HuH-7 (cell line): ENCODE results near the gene PHOSPHO2.

Experiments used
- DNase-seq: peaks from one replicate; pipeline ENCODE4 v3.0.0; 2011; ENCODE audit warnings: low spot score

The PHOSPHO2 gene, protein sequence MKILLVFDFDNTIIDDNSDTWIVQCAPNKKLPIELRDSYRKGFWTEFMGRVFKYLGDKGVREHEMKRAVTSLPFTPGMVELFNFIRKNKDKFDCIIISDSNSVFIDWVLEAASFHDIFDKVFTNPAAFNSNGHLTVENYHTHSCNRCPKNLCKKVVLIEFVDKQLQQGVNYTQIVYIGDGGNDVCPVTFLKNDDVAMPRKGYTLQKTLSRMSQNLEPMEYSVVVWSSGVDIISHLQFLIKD

GRCh38 chr2:169694113-169694893 lies at the start of gene PHOSPHO2, which contains the start of gene CFAP210:
PHOSPHO2 (plus strand) TSS chr2:169694469; CDS start chr2:169700972, 6,503 bp downstream.
CFAP210 (minus strand) TSS chr2:169694405; CDS start chr2:169694327, 78 bp downstream.
- peak; percentile 89 for DNase-seq

DNA sequence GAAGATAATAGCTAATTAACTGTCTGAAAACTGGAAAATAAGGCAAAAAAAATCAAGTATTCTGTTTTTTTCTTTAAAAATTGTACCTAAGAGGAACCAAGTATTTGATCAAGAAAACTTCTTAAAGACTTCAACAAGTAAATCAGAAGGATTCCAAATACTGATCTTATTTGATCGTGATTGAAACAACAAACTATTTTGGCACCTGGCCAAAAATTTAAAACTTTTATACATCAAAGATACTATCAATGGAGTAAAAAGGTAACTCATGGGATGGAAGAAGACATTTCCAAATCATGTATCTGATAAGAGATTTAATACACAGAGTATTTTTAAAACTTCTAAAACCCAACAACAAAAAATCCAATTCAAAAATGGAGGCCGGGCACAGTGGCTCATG lies 46.8 kb upstream of the PHOSPHO2 start:
- DNase-seq: no peak

DNA sequence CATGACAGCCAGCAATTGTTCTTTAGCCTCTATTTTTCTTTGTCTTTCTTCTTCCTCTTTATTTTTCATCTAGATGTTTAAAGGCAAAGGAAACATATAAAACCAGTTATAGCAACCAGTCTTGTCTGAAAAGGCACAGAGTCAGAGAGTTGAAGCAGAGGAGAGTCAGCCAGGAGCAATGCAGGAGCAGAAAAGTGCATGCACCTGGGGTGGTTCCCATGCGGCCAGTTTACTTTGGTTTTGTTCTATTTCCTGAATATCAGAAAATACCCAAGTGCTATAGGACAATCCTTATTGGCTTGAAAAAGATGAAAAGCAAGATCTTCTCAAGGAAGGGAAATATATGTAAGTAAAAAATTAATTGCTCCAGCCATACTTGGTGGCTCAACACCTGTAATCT lies 45.0 kb upstream of the PHOSPHO2 start:
- no peak for DNase-seq

DNA sequence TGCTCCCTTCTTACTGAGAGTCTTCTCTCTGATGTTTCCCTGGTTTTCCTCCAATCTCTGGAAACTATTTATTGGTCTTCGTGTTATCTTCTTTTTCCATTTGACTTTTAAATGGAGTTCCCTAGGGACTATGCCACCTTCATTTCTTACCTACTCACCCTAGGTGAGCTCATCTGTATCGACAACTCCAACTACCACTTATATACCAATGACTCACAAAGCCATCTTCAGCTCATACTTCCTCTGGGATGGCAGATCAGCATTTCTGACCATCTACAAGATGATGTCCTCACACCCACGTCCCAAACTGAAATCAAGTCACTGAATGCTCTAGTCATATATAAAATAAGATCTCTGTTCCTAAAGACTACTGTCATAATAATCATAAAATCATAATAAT lies 40.6 kb upstream of the PHOSPHO2 start:
- no peak for DNase-seq

- no peak for DNase-seq
Observed at GRCh38 chr2:169656164-169656563, 38.1 kb upstream of the PHOSPHO2 start.

DNA sequence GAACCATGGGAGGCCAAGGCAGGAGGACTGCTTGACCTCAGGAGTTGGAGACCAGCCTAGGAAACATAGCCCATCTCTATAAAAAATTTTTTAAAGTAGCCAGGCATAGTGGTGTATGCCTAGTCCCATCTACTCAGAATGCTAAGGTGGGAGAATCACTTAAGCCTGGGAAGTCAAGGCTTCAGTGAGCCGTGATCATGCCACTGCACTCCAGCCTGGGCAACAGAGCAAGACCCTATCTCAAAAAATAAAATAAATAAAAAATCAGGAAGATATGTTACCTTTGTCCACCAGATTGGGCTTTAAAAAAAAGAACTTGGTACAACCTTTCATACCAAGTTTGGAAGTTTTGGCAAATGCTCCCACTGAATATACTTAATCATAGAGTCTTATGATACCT lies 35.4 kb upstream of the PHOSPHO2 start:
- DNase-seq: no peak

DNA sequence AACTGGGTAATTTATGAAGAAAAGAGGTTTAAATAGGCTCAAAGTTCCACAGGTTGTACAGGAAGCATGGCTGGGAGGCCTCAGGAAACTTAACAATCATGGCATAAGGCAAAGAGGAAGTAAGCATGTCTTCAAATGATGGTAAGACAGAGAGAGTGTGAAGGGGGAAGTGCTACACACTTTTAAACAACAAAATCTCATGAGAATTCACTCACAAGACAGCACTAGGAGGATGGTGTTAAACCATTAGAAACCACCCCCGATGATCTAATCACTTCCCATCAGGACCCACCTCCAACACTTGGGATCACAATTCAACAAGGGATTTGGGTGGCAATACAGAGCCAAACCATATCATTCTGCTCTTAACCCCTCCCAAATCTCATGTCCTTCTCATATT lies 34.9 kb upstream of the PHOSPHO2 start:
- DNase-seq: no peak

DNA sequence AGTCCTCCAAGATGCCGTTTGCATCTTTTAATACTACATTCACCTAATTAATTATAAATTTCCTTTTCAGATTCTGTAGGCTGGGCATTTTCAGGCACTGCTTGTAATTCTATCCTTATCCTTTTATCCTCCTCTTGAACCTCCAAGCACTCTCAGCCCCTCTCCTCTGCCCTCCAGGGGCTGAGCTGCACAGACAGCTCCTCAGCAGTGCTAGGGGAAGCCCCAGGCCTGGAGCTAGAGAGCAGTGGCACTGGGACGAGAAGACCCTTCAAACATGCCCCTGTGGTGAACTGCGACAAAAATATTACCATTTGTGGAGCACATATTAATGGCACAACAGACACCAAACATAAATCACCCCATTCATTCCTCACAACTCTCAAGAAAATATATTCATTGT lies 33.0 kb upstream of the PHOSPHO2 start:
- DNase-seq: no peak

DNA sequence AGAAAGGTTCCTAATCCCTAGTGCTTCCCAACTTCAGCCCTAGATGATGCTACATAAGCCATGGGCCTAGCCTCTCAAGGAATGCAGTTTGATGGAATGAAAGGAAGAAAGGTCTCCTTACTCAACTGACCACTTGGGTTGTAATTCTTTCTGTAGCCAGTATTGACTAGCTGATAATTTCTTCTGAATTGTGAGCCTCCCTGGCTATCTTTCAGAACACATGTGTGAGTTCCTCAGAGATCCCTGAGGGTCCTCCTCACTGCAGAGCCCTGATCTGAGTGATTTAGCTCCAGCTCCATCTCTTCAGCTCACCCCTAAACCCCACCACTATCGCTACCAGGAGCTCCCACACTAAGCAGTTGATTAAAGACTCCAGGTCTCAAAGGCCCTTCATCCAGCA lies 31.5 kb upstream of the PHOSPHO2 start:
- DNase-seq: no peak

DNA sequence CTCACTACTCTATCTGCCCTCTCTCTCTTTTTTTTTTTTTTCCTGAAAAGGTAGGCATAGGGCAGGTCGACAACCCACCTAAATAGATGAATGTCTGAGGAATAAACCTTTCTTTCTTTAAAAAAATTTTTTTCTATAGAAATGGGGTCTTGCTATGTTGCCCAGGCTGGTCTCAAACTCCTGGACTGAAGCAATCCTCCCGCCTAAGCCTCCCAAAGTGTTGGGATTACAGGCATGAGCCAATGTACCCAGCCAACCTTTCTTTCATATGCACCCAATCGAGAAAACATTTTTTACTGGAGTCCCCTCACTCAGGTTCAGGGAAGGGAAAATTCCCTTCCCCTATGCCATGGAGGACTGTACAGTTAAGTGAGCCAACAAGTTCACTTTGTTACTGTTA lies 31.0 kb upstream of the PHOSPHO2 start:
- no peak for DNase-seq

DNA sequence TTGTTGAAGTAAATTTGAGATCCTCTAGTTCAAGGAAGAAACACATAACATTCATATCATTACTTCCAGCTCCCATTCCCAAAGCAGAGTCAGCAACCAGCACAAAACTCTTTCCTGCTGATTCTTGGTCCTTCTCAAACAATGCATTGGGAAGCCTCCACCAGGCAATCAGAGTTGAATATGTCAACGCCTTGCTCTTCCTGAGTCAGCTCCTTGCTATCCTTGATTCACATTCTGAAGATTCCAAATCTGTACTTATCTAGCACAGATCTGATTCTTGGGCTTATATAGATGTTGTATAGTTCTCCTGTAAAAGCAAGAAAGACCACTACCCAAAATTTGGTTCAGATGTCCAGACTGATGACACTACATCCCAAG lies 29.7 kb upstream of the PHOSPHO2 start:
- DNase-seq: no peak

DNA sequence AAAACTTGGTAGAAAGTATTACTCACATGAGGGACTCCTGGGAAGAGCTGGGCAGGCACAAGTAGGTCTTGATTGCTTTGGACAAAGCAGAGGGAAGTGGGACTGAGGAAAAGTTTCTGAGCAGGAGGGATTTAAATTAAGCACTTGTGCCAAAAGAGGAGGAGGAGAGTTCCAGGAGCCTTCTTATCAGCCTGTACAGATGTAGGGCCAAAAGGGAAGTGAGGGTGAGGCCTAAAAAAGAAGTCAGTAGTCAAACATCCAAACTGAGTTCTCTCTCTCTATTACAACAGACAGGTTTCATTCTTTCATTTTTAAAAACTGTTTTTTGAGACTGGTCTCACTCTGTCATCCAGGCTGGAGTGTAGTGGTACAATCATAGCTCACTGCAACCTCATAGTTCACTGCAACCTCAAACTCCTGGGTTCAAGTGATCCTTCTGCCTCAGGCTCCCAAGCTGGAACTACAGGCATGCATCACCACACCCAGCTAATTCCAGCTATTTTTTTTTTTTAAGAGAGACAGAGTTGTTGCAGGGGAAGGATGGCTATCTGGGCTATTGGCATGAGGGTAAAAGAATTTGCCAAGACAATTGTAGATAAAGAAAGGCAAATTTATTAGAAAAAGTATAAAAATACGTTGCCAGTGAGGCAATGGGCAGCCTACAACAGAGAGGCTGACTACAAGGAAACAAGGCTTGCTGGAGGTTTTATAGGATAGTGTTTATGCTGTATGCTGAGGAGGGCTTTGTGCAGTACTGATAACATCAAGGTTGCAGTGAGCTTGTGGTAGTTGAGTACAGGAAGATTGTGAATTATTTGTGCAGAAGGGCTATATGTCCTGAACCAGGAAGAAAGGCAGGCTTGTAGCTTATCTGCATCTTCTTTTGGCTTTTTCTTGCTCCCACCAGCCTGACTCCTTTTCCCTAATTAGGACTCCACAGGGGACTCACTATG lies 29.0 kb upstream of the PHOSPHO2 start:
- no peak for DNase-seq

GRCh38 chr2:169667583-169667982 lies 26.7 kb upstream of the PHOSPHO2 start:
- no peak for DNase-seq

DNA sequence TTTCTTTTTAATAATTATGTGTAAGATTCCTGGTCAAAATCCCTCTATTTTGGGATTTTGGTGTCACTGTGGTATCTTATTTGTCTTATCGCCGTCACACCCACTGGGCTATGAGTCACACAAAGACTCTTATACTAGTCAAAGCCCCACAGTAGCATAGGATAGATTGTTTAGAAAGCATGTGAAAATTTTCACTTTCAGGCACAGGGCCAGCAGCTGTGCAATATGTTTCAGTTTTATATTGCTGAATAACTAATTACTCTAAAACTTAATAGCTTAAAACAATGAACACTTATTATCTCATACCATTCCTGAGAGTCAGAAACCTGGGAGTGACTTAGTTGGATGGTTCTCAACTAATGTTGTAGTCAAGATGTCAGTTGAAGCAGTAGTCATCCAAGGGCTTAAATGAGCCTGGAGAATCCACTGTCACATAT lies 24.0 kb upstream of the PHOSPHO2 start:
- no peak for DNase-seq

- no peak for DNase-seq
Observed at GRCh38 chr2:169670937-169671336, 23.3 kb upstream of the PHOSPHO2 start.

DNA sequence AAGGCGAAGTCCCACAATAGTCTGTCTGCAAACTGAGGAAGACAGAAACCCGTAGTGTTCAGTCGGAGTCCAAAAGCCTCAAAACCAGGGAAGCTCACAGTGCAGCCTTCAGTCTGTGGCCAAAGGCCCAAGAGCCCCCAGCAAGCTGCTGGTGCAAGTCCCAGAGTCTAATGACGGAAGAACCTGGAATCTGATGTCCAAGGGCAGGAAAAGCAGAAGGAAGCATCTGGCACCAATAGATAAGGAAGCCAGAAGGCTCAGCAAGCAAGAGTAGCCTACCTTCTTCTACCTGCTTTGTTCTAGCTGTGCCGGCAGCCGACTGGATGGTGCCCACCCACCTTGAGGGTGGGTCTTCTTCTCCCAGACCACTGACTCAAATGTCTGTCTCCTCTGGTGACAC lies 21.9 kb upstream of the PHOSPHO2 start:
- DNase-seq: no peak

DNA sequence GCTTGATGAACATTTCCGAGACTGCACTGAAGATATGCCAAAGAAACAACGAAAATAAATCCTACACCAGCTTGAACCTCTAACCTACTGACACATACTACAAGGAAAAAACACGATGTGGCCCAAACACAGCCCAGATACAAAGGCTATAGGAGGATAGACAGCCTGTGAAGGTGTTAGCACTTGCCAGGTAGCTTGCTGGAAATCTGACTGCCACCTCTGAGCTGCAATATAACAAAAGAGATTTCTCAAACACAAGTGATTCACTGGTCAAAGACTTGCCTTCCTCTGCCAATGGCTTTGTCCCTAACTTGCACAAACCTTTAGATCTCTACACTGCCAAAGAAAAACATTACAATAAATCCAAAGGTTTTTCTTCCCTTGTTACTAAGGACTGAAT lies 21.2 kb upstream of the PHOSPHO2 start:
- DNase-seq: no peak

GRCh38 chr2:169673921-169674320 lies 20.3 kb upstream of the PHOSPHO2 start:
- DNase-seq: no peak

- DNase-seq: peak; percentile 13
Observed at GRCh38 chr2:169676357-169676756, 17.9 kb upstream of the PHOSPHO2 start.

DNA sequence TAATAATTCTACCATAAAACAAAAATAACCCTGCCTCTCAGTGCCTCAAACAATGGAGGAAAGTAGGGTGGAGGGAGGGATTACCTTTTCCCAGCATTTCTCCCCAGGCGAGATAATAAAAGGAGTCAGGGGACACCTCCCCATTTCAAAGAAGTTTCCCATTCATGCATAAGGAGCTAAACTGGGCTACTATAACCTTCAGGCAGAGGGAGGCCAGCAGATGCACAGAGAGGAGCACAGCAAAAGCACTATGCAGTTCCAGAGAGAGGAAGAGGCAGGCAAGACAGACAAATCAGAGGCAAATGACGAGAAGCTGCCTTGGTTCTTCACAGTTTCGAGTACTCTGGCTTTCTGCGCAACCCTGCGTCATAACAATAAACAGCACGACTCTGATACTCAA lies 17.4 kb upstream of the PHOSPHO2 start:
- no peak for DNase-seq

GRCh38 chr2:169683054-169683424 lies 11.2 kb upstream of the PHOSPHO2 start:
- no peak for DNase-seq

- DNase-seq: peak; percentile 25
Observed at GRCh38 chr2:169683425-169684134, 10.7 kb upstream of the PHOSPHO2 start.
